Stimulated activated CD8-positive, alpha-beta memory T cell treated with anti-CD3 and anti-CD28 coated beads, Interleukin-12 subunit alpha, Interleukin-12 subunit beta, amount 100 ng/mL, for 24 hours (primary cell): ENCODE results near the gene AWAT1.
"Not testable (repeated sequence)": the region's sequence is repeated elsewhere in the genome, so short reads cannot be mapped to it uniquely, and the experiment has no call there.

Experiments
- DNase-seq: peaks from one replicate; pipeline ENCODE4 v3.0.0-alpha.2; 2020; ENCODE audit errors: extremely low read depth

Gene AWAT1

GRCh38 chrX:70262952-70263567, 28.6 kb downstream of the AWAT1 start:
- DNase-seq = no peak

GRCh38 chrX:70264784-70265183, 30.3 kb downstream of the AWAT1 start:
- DNase-seq = no peak

GRCh38 chrX:70268034-70268433, 33.6 kb downstream of the AWAT1 start, which contains the start of gene ARR3:
Gene ARR3, plus strand, starts transcription at chrX:70268334. Its CDS starts 1,052 bp downstream, at chrX:70269386.
- DNase-seq = no peak

GRCh38 chrX:70274029-70274428, 39.6 kb downstream of the AWAT1 start:
- not testable (repeated sequence) for DNase-seq

GRCh38 chrX:70279081-70279480, 44.6 kb downstream of the AWAT1 start:
- no peak for DNase-seq

GRCh38 chrX:70280573-70280972, 46.1 kb downstream of the AWAT1 start:
- no peak for DNase-seq

- DNase-seq = no peak
These were observed 47.5 kb downstream of the AWAT1 start, which contains the start of gene RAB41 for GRCh38 chrX:70281951-70282350. Gene RAB41, plus strand, starts transcription at chrX:70282172. Its CDS starts 46 bp downstream, at chrX:70282218.

GRCh38 chrX:70289168-70289792, 54.8 kb downstream of the AWAT1 start:
- DNase-seq = no peak
